Endometrial microvascular endothelial cells (primary cell): Measurements from ENCODE around the gene FIG4. TPM values are rescaled to one million over a fixed set of nuclear protein-coding genes. Genes with fewer than 3 reads are reported as not detected.
"Not testable (repeated sequence)": the region's sequence is repeated elsewhere in the genome, so short reads cannot be mapped to it uniquely, and the experiment has no call there.

Experiments
- in situ Hi-C: cut with HindIII; loops from 2 replicates; pipeline ENCODE4 v1.10.0; 2017; ENCODE audit warnings: low sequenced_read_pairs, low pct_unique_long_range_greater_than_20kb; ENCODE audit errors: inconsistent ontology term
- total RNA-seq: library from RNA; depleted of rRNA; stranded (reverse); fragments of >200 nt; gene quantifications from one replicate; pipeline ENCODE4 v1.2.3, GENCODE V29; 2015; ENCODE audit errors: inconsistent ontology term

The FIG4 gene
- total RNA-seq, 1 donor from 2014 or later, result 16.7 TPM

- in situ Hi-C loops, result no loop called here
Measured at GRCh38 chr6:109696355-109696754, 5.3 kb downstream of the FIG4 start.

- in situ Hi-C loops, result loop anchor here (25.0 kb wide), 1 partner anchor 336 kb away; no protein-coding TSS in a partner anchor
Measured at GRCh38 chr6:109701221-109701620, 10.1 kb downstream of the FIG4 start.

DNA sequence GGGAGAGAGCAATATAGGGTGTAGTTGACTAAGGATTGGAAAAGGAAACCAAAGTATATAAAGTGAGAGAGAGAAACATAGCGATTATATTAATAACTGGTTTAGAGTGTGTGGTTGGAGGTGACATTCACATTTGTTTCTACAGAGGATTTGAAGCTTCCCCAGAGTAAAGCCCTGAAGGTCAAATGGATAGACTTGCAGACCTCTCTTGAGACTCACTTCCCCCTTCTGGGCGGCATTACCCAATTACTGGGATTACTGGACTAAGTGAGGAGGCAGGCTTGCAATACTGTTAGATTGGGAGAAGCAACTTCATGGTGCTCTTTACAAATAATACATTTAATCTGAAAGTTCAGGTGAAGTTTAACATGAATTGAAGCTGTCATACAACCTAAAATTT lies 10.7 kb downstream of the FIG4 start:
- in situ Hi-C loops, result loop anchor here (25.0 kb wide), 1 partner anchor 336 kb away; no protein-coding TSS in a partner anchor

- in situ Hi-C loops, result loop anchor here (25.0 kb wide), 1 partner anchor 335 kb away; no protein-coding TSS in a partner anchor
Measured at GRCh38 chr6:109702791-109703190, 11.7 kb downstream of the FIG4 start.

GRCh38 chr6:109705258-109705657 lies 14.2 kb downstream of the FIG4 start:
- in situ Hi-C loops, result loop anchor here (25.0 kb wide), 1 partner anchor 332 kb away; no protein-coding TSS in a partner anchor

DNA sequence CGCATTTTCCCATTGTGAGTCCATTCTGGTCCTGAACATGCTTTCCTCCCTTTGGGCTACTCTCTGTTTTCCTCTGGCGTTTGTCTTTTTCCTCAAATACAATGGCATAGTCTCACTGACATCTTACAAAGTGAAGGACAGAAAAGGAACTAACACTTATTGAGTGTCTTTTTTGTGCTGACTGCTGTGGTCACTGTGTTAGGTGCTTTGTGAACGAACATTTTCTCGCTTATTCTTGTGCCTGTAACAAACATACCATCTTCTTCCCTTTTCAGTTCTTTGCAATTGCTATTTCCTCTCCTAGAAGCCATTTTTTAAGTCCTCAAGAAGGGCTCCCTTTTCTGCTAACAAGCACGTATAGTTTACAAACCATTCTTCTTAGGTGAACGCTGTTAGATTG lies 15.4 kb downstream of the FIG4 start:
- in situ Hi-C loops, result loop anchor here (25.0 kb wide), 1 partner anchor 331 kb away; no protein-coding TSS in a partner anchor

- in situ Hi-C loops, result loop anchor here (25.0 kb wide), 1 partner anchor 329 kb away; no protein-coding TSS in a partner anchor
Measured at GRCh38 chr6:109708099-109708498, 17.0 kb downstream of the FIG4 start.

DNA sequence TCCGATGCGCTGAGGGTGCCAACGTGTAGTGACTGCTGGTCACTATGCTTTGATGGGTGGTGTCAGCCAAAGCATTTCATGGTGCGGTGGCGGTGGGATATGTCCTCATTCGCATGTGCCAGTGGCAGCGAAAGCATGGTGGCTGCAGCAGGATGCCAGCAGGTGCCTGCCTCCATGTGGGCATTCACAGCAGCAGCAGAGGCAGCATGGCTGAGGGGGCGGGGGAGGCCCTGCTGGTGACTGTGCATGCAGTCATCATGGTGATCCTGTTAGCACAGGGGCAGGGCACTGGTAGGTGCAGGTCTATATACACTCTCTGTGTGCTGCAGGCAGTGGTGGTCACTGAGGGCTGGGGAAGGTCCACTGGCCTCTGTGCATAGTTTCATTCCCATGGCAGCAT lies 22.0 kb downstream of the FIG4 start:
- in situ Hi-C loops, result loop anchor here (25.0 kb wide), 1 partner anchor 324 kb away; no protein-coding TSS in a partner anchor

- in situ Hi-C loops, result loop anchor here (25.0 kb wide), 1 partner anchor 323 kb away; no protein-coding TSS in a partner anchor
Measured at GRCh38 chr6:109714166-109714565, 23.1 kb downstream of the FIG4 start.

- in situ Hi-C loops, result loop anchor here (25.0 kb wide), 1 partner anchor 323 kb away; no protein-coding TSS in a partner anchor
Measured at GRCh38 chr6:109714611-109715010, 23.5 kb downstream of the FIG4 start.

GRCh38 chr6:109715616-109716015 lies 24.5 kb downstream of the FIG4 start:
- in situ Hi-C loops, result loop anchor here (25.0 kb wide), 1 partner anchor 322 kb away; no protein-coding TSS in a partner anchor

- in situ Hi-C loops, result loop anchor here (25.0 kb wide), 1 partner anchor 319 kb away; no protein-coding TSS in a partner anchor
Measured at GRCh38 chr6:109717971-109718370, 26.9 kb downstream of the FIG4 start.

GRCh38 chr6:109718991-109719390 lies 27.9 kb downstream of the FIG4 start:
- in situ Hi-C loops, result loop anchor here (25.0 kb wide), 1 partner anchor 318 kb away; no protein-coding TSS in a partner anchor

- in situ Hi-C loops, result loop anchor here (25.0 kb wide), 1 partner anchor 317 kb away; no protein-coding TSS in a partner anchor
Measured at GRCh38 chr6:109720311-109720710, 29.2 kb downstream of the FIG4 start.

- in situ Hi-C loops, result loop anchor here (25.0 kb wide), 1 partner anchor 315 kb away; no protein-coding TSS in a partner anchor
Measured at GRCh38 chr6:109722011-109722410, 30.9 kb downstream of the FIG4 start.

- in situ Hi-C loops, result loop anchor here (25.0 kb wide), 1 partner anchor 315 kb away; no protein-coding TSS in a partner anchor
Measured at GRCh38 chr6:109722564-109723254, 31.6 kb downstream of the FIG4 start.

DNA sequence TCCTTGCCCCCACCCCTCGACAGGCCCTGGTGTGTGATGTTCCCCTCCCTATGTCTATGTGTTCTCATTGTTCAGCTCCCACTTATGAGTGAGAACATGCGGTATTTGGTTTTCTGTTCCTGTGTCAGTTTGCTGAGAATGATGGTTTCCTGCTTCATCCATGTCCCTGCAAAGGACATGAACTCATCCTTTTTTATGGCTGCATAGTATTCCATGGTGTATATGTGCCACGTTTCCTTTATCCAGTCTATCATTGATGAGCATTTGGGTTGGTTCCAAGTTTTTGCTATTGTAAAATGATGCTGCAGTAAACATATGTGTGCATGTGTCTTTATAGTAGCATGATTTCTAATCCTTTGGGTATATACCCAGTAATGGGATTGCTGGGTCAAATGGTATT lies 34.2 kb downstream of the FIG4 start:
- in situ Hi-C loops, result not testable (repeated sequence)

GRCh38 chr6:109736273-109737025 lies 45.4 kb downstream of the FIG4 start:
- in situ Hi-C loops, result no loop called here

GRCh38 chr6:109738255-109738654 lies 47.2 kb downstream of the FIG4 start:
- in situ Hi-C loops, result no loop called here
